ENCODE results near the gene MED13L.
"Not testable (repeated sequence)": the region's sequence is repeated elsewhere in the genome, so short reads cannot be mapped to it uniquely, and the experiment has no call there.

The MED13L gene

DNA sequence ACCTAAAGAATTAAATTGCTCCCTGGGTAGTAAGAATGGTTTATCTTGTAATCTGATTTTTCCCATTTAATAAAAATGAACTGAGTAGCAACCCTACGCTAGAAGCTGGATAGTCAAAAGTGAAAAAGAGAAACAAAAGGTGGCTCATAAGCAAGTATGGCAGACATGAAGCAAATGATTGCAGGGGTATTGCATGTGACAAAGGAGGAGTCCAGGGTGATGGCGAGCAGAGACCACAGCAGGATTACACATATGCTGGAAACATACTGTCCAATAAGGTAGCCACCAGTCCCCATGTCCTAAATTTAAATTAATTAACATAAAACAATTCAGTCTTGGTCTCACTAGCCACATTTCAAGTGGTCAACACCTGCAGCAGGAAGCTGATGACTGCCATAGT lies 283.8 kb downstream of the MED13L start:
- DNase-seq: no peak

DNA sequence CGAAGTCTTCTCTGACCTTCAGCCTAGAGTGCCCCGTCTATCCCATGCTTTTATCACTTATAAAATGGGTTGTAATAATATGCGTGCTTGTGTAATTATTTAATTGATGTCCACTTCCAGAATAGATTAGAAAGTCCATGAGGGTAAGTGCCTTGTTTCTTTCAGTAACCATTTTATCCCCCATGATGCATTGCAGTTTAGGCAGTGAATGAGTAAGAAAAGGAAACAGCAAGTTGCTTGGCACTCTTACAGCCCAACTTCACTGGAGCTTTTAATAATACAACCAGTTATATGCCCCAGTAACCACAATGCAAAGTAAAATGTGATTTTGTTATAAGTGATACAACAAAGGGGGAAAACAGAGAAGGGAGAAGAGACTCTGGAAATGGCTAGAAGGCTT lies 287.3 kb downstream of the MED13L start:
- no peak for DNase-seq

DNA sequence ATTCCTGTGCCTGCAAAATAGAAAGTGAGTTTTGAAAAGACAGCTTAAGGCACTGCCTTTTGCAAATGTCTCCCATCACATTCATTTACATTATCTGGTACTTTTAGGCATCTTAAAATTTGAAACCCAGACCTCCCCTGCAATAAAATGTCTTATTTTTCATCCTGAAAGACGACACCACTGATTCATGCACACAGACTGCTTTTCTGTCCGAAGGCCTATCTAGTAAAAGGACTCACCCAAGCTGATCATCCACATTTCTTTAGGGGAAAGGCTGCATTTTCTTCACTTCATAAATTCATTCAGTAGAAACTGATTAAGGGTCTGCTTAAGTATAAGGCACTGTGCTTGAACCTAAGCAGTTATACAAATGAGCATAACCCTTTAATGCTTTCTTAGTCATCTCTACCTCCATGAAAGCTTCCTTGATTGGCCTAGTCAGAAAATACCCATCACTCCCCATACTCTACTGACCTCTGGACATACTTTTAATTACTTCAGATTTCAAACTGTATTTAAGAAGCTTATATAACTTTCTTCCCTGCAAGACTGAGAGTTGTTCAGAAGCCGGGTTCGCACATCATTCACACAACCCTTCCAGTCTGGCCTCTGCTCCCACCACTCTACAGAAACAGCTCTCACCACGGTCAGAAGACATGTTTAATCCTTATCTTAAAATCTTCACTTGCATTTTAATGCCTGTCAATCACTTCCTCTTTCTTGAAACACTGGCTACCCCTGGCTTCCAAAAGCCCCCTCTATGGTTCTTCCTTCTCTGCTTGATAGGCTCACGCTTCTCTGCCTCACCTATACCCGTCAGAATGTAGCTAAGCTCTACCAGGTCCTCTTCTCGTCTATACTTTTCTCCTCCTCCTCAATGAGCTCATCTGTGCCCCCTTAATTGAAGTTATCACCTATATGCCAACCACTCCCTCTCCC lies 288.6 kb downstream of the MED13L start:
- DNase-seq: no peak

DNA sequence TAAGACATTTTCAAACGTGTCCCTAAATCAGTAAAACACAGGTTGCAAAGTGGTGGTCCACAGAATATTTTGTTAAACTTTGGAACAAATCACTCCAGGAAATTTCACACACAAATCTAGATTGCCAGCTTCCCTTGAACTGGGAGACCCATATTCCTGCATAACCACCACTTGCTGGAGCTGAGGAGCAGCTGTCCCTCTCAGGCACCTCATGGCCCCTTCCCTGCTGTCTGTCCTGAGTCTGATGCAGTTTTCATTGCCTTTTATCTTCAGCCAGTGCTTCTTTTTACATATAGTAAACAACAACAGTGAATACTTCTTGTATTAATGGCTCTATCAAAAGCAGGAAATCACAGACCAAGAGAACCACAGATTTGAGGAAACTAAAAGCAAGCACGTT lies 289.3 kb downstream of the MED13L start:
- DNase-seq: no peak

DNA sequence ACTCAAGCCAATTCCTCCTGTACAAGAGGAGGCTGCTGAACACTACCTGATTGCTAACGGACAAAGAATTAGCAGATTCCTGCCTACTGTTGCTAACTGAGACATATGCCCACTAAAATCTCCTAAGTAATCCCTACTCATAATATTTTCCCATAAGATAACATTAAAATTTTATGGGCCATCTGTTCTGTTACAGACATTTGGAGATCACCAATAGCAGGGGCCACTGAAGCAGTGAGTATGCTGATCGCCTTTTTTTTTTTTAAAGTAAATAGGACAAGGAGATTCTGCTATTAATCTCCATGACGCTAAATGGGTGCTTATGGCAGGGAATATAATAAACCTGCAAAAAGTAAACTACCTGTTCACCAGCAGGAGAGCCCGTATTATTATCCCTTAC lies 292.9 kb downstream of the MED13L start:
- peak; percentile 49 for DNase-seq

DNA sequence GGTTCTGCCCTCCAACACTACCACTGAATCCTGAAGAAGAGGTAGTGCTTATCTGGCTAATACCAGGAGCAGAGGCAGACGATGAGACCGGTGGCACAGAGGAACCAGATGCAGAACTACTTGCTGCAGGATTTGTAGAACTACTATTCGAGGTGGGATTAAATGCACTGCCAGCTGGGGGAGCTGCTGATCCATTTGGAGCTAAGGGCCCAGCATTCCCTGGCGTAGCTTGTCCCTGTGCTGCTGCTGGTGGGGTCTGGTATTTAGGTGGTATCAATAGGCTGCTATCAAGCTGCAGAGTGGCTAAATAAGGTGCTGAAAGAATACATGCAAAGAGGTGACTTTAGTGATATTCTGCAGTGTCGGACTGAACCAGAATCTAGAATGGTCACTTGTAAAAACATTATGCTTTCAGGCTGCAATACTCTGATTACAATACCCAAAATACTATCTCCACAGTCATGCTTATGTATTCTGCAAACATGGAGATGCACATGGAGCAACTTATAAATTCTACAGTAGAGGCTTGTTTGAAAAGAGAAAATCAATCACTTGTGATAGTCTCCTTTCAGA lies 294.2 kb downstream of the MED13L start:
- DNase-seq: no peak

DNA sequence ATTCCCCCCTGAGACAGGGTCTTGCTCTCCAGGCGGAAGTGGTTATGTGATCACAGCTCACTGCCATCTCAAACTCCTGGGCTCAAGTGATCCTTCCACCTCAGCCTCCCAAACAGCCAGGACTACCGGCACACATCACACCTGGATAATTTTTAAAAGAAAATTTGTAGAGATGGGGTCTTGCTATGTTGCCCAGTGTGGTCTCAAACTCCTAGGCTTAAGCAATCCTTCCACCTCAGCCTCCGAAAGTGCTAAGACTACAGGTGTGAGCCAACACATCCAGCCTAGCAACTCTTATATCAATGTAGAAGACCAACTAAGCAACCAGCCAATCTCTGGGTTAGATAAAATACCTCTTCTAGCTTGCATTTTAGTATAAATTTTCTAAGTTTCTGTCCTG lies 297.2 kb downstream of the MED13L start:
- DNase-seq: no peak

DNA sequence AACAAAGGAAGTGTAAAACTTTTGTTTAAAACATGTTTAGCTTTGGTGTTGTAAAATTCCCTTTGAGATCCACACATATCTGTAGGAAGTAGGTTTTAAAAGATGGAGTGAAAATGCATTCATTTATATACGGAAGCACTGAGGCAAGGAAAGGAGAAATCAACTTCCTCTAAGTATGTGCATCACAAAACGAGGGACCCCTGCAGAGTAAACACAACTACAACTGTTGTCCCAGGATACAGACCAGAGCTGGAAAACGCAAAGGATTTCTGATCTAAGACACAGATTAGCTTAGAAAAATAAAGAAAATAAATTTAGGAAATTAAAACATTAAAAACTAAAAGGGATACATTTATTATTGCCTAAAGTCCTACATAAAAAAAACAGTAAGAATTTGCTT lies 297.6 kb downstream of the MED13L start:
- no peak for DNase-seq

DNA sequence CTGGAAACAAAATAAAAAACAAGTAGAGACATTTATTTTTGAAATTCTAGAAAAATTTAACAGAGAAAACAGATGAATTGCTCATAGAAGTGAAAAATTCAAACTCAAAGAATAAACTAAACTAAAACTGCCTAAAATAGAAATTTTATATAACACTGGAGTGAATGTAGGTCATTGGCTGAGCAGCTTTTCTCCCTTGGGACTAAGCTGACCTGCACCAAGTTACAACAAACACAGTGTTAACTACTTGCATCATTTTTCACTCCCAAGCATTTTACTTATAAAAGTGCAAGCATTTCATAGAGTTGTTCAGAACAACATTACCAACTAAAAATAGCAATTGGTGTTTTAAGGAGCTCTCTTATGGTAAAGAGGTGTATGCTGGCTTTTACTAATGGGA lies 298.1 kb downstream of the MED13L start:
- DNase-seq: no peak

DNA sequence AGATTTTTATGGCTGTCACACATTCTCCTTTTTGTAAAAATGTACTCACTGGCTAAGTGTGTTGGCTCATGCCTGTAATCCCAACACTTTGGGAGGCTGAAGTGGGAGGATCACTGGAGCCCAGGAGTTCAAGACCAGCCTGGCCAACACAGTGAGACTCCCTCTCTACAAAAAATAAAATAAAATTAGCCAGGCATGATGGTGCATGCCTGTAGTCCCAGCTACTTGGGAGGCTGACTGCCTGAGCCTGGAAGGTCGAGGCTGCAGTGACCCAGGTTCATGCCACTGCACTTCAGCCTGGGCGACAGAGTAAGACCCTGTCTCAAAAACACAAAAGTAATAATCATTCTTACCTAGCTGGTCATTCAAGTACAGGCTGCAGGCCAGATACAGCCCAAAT lies 300.7 kb downstream of the MED13L start:
- DNase-seq: not testable (repeated sequence)

DNA sequence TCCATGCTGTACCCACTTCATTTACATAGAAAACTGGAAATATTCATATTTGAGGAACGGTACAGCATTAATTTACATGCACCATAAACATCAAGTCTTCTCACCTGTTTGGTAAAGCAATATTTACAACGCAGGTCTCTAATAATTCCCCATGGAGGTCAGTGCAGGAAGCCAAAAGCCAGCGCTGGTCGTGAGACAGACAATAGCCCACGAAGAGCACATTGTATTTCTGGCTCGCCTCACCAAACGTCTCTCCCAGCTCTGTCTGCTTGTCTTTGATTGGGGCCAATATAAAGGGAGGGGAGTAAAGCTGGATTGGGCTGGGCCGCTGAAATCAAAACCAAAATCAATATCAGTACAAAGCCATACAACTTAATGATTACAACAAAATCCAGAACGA lies 302.1 kb downstream of the MED13L start:
- no peak for DNase-seq

DNA sequence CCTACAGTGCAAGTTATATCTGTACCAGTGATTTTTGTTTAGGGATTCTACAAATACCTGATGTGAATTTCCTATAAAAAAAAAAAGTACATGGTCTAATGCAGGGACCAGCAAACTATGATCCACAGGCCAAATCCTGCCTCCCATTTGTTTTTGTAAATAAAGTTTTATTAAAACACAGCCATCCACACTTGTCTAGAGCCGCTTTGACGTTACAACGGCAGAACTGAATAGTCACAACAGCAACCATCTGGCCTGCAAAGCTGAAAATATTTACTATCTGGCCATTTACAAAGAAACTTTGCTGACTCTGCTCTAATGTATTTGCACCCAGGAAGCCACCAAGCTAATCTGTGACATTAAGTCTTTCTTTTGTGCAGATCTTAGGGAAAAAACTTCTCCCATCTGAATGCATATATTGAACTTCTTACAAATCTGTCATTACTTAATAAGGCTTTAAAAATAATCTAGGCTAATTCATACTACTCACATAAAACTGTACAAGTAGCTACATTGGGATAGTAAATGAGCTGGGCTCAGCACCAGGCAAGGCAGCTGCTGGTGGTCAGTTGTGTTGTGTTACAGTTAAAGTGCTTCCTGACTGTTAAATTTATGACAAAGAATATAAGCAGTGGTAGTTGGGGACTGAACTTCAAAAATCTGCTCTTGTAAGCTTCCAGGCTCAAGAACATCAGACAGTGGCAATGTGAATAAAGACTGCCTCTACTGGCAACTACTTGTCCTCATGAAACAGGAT lies 303.3 kb downstream of the MED13L start:
- DNase-seq: no peak

DNA sequence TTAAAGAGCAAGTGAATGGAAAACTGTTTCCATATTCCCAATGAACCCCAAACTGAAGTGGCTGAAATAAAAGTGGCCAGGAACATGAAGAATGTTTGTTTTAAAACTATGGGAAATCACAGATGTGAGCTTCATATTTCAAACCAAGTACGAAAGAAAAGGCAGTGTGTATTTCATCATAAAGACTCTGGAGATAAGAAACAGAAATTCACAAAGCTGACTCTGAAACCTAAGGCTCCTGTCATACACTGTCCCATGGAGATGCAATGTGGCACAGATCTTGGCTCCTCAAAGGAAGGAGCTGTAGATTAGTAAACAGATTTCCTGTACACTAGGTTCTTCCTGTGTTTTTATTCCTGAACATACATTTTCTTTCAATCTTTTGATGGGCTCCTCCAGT lies 304.4 kb downstream of the MED13L start:
- DNase-seq: no peak

DNA sequence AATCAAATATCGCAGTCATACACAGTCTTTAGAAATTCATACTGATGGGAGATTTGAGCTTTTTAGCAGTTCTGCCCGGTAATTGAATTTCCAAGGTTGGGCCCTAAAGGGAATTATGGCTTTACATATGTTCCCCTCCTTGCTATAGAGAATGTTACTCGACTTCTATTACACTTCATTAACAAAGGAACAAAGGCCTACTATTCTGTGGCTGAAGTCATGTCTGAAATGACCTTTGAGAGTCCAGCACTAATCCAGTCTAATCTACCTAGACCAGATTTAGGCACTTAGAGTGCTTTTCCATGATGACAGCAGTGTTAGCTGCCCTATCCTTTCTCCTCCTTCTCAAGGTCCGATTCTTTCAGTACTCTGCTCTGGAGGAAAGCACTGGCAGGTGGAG lies 305.3 kb downstream of the MED13L start:
- DNase-seq: no peak

DNA sequence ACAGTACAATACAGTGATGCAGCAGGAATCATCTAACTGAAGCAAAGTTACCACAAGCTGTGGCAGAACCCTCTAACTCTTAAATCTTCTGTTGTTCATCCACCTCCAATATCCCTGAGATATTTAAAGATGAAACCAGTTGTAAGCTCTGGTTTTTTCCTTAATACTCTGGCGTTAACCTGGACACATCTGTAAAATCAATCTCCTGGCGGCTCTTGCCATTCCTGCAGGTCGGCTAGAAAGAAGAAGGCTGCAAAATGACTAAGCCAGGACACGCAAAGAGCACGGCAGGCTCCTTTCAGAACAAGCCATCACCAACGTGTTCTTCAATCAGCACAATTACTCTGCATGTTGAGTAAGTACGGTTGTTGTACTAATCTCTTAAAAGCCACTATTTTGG lies 309.3 kb downstream of the MED13L start:
- DNase-seq: no peak

DNA sequence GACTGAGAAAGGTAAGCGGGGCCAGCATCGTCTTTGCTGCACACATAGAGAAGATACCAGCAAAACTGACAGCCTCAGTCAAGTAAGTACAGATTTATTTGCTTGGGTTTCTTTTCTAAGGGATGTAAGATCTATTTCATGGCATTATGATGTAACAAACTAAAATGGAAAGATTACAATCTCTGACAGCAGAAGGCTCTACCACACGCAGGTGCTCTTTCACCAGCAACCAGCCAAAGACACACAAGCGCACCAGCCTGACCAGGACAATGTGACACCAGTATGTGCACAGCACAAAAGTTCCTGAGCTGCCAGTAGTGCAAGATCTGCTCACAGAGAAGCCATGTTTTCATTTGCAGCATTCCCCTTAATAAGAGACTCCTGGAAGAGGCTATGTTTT lies 311.1 kb downstream of the MED13L start:
- no peak for DNase-seq

DNA sequence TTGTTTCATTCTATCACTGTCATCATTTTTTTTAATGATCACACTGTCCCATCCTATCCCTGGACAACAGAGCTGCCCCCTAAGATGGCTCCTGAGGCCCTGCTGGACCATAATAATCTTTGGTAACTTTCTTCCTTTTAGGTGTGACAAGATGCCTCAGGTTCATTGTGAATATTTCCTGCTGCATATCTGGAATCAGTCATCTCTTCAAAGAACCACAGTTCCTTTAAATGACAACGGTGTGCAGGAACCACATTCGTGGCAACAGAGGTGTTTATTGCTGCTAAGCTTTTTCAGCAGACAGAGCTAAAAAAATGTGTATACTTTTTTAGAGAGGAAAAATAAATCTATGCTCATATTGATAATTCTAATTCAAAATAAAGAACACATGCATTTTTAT lies 312.9 kb downstream of the MED13L start:
- DNase-seq: no peak

DNA sequence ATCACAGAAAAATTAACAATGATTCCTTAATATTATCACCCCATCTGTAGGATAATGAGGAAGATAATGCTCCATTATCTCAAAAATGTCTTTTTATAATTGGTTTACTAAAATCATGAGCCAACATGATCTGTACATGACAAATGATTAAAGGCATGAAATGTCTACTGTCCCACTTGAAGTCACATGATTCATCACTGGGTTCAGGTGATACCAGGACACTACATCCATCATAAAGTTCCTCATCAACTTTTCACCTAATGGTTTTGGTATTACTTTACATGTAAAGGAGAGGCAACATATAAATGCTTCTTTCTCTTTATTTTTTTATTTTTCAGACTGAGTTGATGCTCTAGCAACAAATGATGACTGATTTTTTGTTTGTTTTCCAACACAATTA lies 313.3 kb downstream of the MED13L start:
- DNase-seq: no peak

DNA sequence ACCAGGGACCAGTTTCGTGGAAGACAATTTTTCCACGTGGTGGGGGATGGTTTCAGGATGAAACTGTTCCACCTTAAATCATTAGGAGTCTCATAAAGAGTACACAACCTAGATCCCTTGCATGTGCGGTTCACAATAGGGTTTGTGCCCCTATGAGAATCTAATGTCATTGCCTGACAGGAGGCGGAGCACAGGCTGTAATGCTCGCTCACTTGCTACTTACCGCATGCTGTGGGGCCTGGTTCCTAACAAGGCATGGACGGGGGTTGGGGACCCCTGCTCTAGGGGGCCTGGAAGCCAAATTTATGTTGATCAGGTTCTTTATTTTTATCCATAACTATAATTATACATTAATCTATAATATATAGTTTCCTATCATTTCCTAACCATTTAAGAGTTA lies 315.3 kb downstream of the MED13L start:
- no peak for DNase-seq

DNA sequence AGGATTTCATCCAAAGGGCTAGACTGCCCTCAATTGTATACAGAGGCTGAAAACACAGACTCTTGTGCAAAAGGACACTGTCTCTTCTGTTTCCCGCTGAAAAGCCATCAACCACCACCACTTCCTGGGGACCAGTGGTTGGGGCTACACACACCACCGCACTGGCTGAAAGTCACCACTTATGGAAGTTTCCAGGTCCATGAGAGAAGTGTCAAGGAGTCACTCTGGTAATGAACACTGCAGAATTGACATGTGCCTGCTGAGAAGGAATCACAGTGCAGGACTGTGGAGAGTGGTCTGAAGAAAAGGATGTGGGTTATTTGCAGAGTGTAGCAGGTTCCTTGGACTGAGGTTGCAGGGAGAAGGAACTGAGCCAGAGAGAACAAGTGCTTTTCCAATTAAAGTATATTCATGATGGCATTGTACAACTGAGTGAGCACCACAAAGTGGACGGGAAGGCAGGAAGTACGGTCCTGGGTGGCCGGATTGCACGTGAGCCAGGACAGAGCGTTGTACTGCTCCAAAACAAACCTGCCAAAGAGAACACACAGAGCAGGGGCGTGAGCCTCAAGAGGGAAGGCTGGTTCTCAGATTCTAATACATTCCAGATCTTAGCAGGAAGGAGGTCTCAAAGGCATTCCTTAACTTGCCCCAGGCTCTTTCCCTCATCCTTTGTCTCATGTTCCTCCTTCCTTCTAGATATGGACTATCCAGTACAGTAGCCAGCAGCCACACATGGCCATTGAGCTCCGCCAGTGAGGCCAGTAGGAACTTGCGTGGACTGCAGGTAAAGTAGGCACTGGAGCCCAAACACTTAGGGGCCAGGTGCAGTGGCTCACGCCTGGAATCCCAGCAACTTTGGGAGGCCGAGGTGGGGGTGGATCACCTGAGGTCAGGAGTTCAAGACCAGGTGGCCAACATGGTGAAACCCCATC lies 316.4 kb downstream of the MED13L start:
- no peak for DNase-seq

DNA sequence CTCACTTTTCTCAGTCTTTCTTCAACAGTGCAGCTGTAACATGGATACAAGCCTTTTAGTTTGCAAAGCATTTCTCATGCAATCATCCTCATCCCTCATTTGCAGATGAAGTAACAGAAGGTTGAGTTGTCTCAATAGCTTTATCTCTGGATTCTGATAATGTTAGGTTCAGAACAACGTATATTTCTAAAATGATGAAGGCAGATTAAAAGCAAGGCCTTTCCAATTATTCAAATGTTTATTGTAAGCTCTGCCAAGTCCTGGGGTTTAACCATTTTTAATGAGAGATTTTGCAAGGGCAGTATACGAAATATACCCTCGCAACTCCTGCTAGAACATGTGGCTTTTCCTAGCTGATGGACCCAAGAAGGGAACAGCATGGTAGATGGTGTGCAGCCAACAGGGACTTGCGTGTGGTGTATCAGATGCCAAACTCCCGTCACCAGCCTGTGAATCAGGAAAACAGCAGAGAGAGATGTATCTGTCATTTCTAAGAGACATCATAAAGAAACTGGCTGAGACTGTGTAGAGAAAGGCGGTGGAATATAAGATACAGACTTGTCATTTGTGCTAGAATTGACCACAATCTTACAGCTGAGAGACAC lies 319.7 kb downstream of the MED13L start:
- no peak for DNase-seq

DNA sequence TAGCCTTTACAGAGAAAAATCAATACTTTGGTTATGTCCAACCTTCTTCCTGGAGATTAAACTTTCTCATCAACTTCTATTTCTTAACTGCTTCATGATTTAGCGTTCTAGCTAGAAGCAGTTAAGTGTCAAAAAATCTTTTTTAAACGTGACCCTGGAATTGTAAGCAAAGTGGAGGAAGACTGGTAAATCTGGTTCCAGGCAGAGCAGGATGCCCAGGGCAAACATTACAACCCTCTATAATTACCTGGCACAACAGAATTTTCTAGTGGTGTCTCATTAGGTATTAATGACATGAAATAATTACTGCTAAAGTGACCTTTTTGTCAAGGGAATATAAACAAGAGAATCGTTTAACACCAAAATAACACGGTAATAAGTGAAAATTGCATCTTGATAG lies 320.8 kb downstream of the MED13L start:
- no peak for DNase-seq

Measured in NCI-H2171 (cell line).